ENCODE data around the gene PAPPA2.

Gene PAPPA2

GRCh38 chr1:176638713-176639526, 175.9 kb downstream of the PAPPA2 start:
- no peak overlapping the region for H2AFZ ChIP-seq (ENCODE audit: low read depth, low read length, severe bottlenecking)
- no peak overlapping the region for H3K4me3 ChIP-seq (ENCODE audit: insufficient read depth, low read length, poor library complexity, severe bottlenecking)
- H3K36me3 ChIP-seq (ENCODE audit: low read length) = no peaks in the 10 kb centered on the region
- no peaks in the 10 kb centered on the region for H3K9me3 ChIP-seq (ENCODE audit: insufficient read depth, low read length)
- no peak overlapping the region for H3K9ac ChIP-seq (ENCODE audit: low read length)
- no peak overlapping the region for H3K4me2 ChIP-seq (ENCODE audit: low read depth, low read length, poor library complexity, severe bottlenecking)
- no peaks in the 10 kb centered on the region for H3K9me2 ChIP-seq (replicated peaks; ENCODE audit: insufficient read depth, low read length)
- H3K27ac ChIP-seq (ENCODE audit: low read depth, low read length) = no peak overlapping the region
- TF ChIP-seq CTCF (IDR thresholded peaks at IDR 0.05; ENCODE audit: insufficient read depth, low read length, poor library complexity, severe bottlenecking) = no peak
- TF ChIP-seq EZH2phosphoT487 (conservative IDR thresholded peaks at IDR 0.05; ENCODE audit: low read length) = no peak
- H4K20me1 ChIP-seq (ENCODE audit: low read depth, low read length) = no peaks in the 10 kb centered on the region
- no peaks in the 10 kb centered on the region for H3F3A ChIP-seq (ENCODE audit: insufficient read depth)
- no peaks in the 10 kb centered on the region for H3K27me3 ChIP-seq (ENCODE audit: low read length)
- H3K79me2 ChIP-seq (ENCODE audit: insufficient read depth, low read length) = no peaks in the 10 kb centered on the region

- Histone ChIP-seq H3K27me3 (ENCODE audit: low read length) (no peaks in the 10 kb centered on the region), H3K4me3 (ENCODE audit: insufficient read depth, low read length, poor library complexity, severe bottlenecking) (no peak overlapping the region), H3K36me3 (ENCODE audit: low read length) (no peaks in the 10 kb centered on the region), H2AFZ (ENCODE audit: low read depth, low read length, severe bottlenecking) (no peak overlapping the region), H3K4me2 (ENCODE audit: low read depth, low read length, poor library complexity, severe bottlenecking) (no peak overlapping the region), H3K9me3 (ENCODE audit: insufficient read depth, low read length) (no peaks in the 10 kb centered on the region), H4K20me1 (ENCODE audit: low read depth, low read length) (no peaks in the 10 kb centered on the region), H3K79me2 (ENCODE audit: insufficient read depth, low read length) (no peaks in the 10 kb centered on the region), H3K9me2 (replicated peaks; ENCODE audit: insufficient read depth, low read length) (no peaks in the 10 kb centered on the region), H3F3A (ENCODE audit: insufficient read depth) (no peaks in the 10 kb centered on the region), H3K9ac (ENCODE audit: low read length) (no peak overlapping the region), H3K27ac (ENCODE audit: low read depth, low read length) (no peak overlapping the region)
- TF ChIP-seq EZH2phosphoT487 (conservative IDR thresholded peaks at IDR 0.05; ENCODE audit: low read length) = no peak
- TF ChIP-seq CTCF (IDR thresholded peaks at IDR 0.05; ENCODE audit: insufficient read depth, low read length, poor library complexity, severe bottlenecking) = no peak
These were observed 180.6 kb downstream of the PAPPA2 start for GRCh38 chr1:176643536-176643935.

GRCh38 chr1:176648556-176648955, 185.6 kb downstream of the PAPPA2 start:
- no peak overlapping the region for H3K27ac ChIP-seq (ENCODE audit: low read depth, low read length)
- no peaks in the 10 kb centered on the region for H4K20me1 ChIP-seq (ENCODE audit: low read depth, low read length)
- H3K4me3 ChIP-seq (ENCODE audit: insufficient read depth, low read length, poor library complexity, severe bottlenecking) = no peak overlapping the region
- no peak overlapping the region for H2AFZ ChIP-seq (ENCODE audit: low read depth, low read length, severe bottlenecking)
- TF ChIP-seq EZH2phosphoT487 (conservative IDR thresholded peaks at IDR 0.05; ENCODE audit: low read length) = no peak
- no peaks in the 10 kb centered on the region for H3K36me3 ChIP-seq (ENCODE audit: low read length)
- no peak overlapping the region for H3K4me2 ChIP-seq (ENCODE audit: low read depth, low read length, poor library complexity, severe bottlenecking)
- no peaks in the 10 kb centered on the region for H3K9me2 ChIP-seq (replicated peaks; ENCODE audit: insufficient read depth, low read length)
- H3K27me3 ChIP-seq (ENCODE audit: low read length) = no peaks in the 10 kb centered on the region
- H3K9me3 ChIP-seq (ENCODE audit: insufficient read depth, low read length) = no peaks in the 10 kb centered on the region
- H3K9ac ChIP-seq (ENCODE audit: low read length) = no peak overlapping the region
- no peaks in the 10 kb centered on the region for H3K79me2 ChIP-seq (ENCODE audit: insufficient read depth, low read length)
- no peaks in the 10 kb centered on the region for H3F3A ChIP-seq (ENCODE audit: insufficient read depth)

GRCh38 chr1:176656257-176656995, 193.5 kb downstream of the PAPPA2 start:
- H2AFZ ChIP-seq (ENCODE audit: low read depth, low read length, severe bottlenecking) = no peak overlapping the region
- no peak overlapping the region for H3K4me2 ChIP-seq (ENCODE audit: low read depth, low read length, poor library complexity, severe bottlenecking)
- H3K27me3 ChIP-seq (ENCODE audit: low read length) = no peaks in the 10 kb centered on the region

More at GRCh38 chr1:176656257-176656995, 193.5 kb downstream of the PAPPA2 start:
- TF ChIP-seq CTCF (IDR thresholded peaks at IDR 0.05; ENCODE audit: insufficient read depth, low read length, poor library complexity, severe bottlenecking) (no peak), EZH2phosphoT487 (conservative IDR thresholded peaks at IDR 0.05; ENCODE audit: low read length) (no peak)
- H3K27ac ChIP-seq (ENCODE audit: low read depth, low read length) = no peak overlapping the region
- H3F3A ChIP-seq (ENCODE audit: insufficient read depth) = no peaks in the 10 kb centered on the region
- no peaks in the 10 kb centered on the region for H3K36me3 ChIP-seq (ENCODE audit: low read length)
- H4K20me1 ChIP-seq (ENCODE audit: low read depth, low read length) = no peaks in the 10 kb centered on the region
- H3K9me3 ChIP-seq (ENCODE audit: insufficient read depth, low read length) = no peaks in the 10 kb centered on the region
- H3K79me2 ChIP-seq (ENCODE audit: insufficient read depth, low read length) = no peaks in the 10 kb centered on the region
- no peak overlapping the region for H3K4me3 ChIP-seq (ENCODE audit: insufficient read depth, low read length, poor library complexity, severe bottlenecking)
- H3K9me2 ChIP-seq (replicated peaks; ENCODE audit: insufficient read depth, low read length) = no peaks in the 10 kb centered on the region
- H3K9ac ChIP-seq (ENCODE audit: low read length) = no peak overlapping the region
